HEK293 (cell line): Measurements from ENCODE around the gene MRPS27.

Experiments used
- HOXC10 ChIP-seq: sonication (generic); formaldehyde crosslinking; IDR thresholded peaks from 2 replicates; pipeline ENCODE4 v1.8.1; 2023; ENCODE audit warnings: mild to moderate bottlenecking, missing genetic modification reagents
- KLF16 ChIP-seq: fragments of 450-650 bp; formaldehyde crosslinking; IDR thresholded peaks from 2 replicates; pipeline ENCODE4 v1.5.1; 2017; ENCODE audit warnings: missing biosample characterization, missing genetic modification characterization
- OSR2 ChIP-seq: fragments of 450-650 bp; formaldehyde crosslinking; IDR thresholded peaks from 2 replicates; pipeline ENCODE4 v1.5.1; 2016; ENCODE audit warnings: missing biosample characterization, missing genetic modification characterization
- SCRT2 ChIP-seq: fragments of 450-650 bp; formaldehyde crosslinking; IDR thresholded peaks from 2 replicates; pipeline ENCODE4 v1.5.1; 2016; ENCODE audit warnings: missing biosample characterization, missing genetic modification characterization
- ZNF561 ChIP-seq: fragments of 450-650 bp; IDR thresholded peaks from 2 replicates; pipeline ENCODE4 v1.5.1; 2018; ENCODE audit warnings: missing biosample characterization, missing genetic modification characterization, borderline replicate concordance
- ZNF629 ChIP-seq: fragments of 450-650 bp; formaldehyde crosslinking; IDR thresholded peaks from 2 replicates; pipeline ENCODE4 v1.5.1; 2017; ENCODE audit warnings: missing biosample characterization, missing genetic modification characterization
- ZSCAN16 ChIP-seq: fragments of 450-650 bp; formaldehyde crosslinking; IDR thresholded peaks from 2 replicates; pipeline ENCODE4 v1.5.1; 2016; ENCODE audit warnings: missing biosample characterization, missing genetic modification characterization
- TF ChIP-seq, protein P1 (sequence below): fragments of 450-650 bp; formaldehyde crosslinking; optimal IDR thresholded peaks from 2 replicates; pipeline ENCODE3; 2016; ENCODE audit warnings: missing biosample characterization, mild to moderate bottlenecking, missing genetic modification characterization
- TF ChIP-seq, protein P2 (sequence below): fragments of 450-650 bp; formaldehyde crosslinking; IDR thresholded peaks from 2 replicates; pipeline ENCODE4 v1.5.1; 2016; ENCODE audit warnings: missing biosample characterization, missing genetic modification characterization
- TF ChIP-seq, protein P3 (sequence below): fragments of 450-650 bp; formaldehyde crosslinking; IDR thresholded peaks from 2 replicates; pipeline ENCODE4 v1.5.1; 2016; ENCODE audit warnings: missing biosample characterization, missing genetic modification characterization
- TF ChIP-seq, protein P4 (sequence below): fragments of 450-650 bp; formaldehyde crosslinking; IDR thresholded peaks from 2 replicates; pipeline ENCODE4 v1.5.1; 2016; ENCODE audit warnings: missing biosample characterization, missing genetic modification characterization
- TF ChIP-seq, protein P5 (sequence below): fragments of 450-650 bp; formaldehyde crosslinking; IDR thresholded peaks from 2 replicates; pipeline ENCODE4 v1.5.1; 2016; ENCODE audit warnings: missing biosample characterization, missing genetic modification characterization, low read depth

DNA sequence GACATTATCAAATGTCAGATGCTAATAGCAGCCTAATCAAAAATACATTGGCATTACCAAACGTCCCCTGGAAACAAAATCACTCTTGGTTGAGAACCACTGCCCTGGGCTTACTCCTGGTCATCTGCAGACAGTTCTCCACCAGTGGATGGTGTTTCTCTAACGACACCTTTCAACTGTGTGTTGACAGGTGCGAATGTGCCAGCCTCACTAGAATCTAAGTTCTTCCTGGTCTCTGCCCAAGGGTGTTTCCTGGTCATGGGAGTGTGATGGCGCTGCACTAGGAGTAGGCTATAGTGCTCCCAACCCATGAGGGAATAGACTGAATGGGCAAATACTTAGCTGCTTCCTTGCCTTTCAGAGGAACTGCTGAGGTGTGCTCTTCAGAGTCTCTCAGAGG, 105.9 kb downstream of the MRPS27 start:
- no peak for TF ChIP-seq HOXC10 (CRISPR knock-in tag)
- no peak for TF ChIP-seq KLF16
- TF ChIP-seq, protein P1, sequence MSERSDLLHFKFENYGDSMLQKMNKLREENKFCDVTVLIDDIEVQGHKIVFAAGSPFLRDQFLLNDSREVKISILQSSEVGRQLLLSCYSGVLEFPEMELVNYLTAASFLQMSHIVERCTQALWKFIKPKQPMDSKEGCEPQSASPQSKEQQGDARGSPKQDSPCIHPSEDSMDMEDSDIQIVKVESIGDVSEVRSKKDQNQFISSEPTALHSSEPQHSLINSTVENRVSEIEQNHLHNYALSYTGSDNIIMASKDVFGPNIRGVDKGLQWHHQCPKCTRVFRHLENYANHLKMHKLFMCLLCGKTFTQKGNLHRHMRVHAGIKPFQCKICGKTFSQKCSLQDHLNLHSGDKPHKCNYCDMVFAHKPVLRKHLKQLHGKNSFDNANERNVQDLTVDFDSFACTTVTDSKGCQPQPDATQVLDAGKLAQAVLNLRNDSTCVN (tag by site-specific recombination), result no peak
- TF ChIP-seq, protein P2, sequence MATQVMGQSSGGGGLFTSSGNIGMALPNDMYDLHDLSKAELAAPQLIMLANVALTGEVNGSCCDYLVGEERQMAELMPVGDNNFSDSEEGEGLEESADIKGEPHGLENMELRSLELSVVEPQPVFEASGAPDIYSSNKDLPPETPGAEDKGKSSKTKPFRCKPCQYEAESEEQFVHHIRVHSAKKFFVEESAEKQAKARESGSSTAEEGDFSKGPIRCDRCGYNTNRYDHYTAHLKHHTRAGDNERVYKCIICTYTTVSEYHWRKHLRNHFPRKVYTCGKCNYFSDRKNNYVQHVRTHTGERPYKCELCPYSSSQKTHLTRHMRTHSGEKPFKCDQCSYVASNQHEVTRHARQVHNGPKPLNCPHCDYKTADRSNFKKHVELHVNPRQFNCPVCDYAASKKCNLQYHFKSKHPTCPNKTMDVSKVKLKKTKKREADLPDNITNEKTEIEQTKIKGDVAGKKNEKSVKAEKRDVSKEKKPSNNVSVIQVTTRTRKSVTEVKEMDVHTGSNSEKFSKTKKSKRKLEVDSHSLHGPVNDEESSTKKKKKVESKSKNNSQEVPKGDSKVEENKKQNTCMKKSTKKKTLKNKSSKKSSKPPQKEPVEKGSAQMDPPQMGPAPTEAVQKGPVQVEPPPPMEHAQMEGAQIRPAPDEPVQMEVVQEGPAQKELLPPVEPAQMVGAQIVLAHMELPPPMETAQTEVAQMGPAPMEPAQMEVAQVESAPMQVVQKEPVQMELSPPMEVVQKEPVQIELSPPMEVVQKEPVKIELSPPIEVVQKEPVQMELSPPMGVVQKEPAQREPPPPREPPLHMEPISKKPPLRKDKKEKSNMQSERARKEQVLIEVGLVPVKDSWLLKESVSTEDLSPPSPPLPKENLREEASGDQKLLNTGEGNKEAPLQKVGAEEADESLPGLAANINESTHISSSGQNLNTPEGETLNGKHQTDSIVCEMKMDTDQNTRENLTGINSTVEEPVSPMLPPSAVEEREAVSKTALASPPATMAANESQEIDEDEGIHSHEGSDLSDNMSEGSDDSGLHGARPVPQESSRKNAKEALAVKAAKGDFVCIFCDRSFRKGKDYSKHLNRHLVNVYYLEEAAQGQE (tag by site-specific recombination), result no peak
- TF ChIP-seq, protein P3, sequence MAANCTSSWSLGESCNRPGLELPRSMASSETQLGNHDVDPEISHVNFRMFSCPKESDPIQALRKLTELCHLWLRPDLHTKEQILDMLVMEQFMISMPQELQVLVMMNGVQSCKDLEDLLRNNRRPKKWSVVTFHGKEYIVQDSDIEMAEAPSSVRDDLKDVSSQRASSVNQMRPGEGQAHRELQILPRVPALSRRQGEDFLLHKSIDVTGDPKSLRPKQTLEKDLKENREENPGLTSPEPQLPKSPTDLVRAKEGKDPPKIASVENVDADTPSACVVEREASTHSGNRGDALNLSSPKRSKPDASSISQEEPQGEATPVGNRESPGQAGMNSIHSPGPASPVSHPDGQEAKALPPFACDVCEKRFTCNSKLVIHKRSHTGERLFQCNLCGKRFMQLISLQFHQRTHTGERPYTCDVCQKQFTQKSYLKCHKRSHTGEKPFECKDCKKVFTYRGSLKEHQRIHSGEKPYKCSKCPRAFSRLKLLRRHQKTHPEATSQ (tag by site-specific recombination), result no peak
- TF ChIP-seq ZNF561 (tag by site-specific recombination), result no peak
- TF ChIP-seq, protein P4, sequence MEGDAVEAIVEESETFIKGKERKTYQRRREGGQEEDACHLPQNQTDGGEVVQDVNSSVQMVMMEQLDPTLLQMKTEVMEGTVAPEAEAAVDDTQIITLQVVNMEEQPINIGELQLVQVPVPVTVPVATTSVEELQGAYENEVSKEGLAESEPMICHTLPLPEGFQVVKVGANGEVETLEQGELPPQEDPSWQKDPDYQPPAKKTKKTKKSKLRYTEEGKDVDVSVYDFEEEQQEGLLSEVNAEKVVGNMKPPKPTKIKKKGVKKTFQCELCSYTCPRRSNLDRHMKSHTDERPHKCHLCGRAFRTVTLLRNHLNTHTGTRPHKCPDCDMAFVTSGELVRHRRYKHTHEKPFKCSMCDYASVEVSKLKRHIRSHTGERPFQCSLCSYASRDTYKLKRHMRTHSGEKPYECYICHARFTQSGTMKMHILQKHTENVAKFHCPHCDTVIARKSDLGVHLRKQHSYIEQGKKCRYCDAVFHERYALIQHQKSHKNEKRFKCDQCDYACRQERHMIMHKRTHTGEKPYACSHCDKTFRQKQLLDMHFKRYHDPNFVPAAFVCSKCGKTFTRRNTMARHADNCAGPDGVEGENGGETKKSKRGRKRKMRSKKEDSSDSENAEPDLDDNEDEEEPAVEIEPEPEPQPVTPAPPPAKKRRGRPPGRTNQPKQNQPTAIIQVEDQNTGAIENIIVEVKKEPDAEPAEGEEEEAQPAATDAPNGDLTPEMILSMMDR (tag by site-specific recombination), result no peak
- no peak for TF ChIP-seq ZSCAN16 (tag by site-specific recombination)
- no peak for TF ChIP-seq OSR2
- TF ChIP-seq SCRT2 (tag by site-specific recombination), result no peak
- TF ChIP-seq, protein P5, sequence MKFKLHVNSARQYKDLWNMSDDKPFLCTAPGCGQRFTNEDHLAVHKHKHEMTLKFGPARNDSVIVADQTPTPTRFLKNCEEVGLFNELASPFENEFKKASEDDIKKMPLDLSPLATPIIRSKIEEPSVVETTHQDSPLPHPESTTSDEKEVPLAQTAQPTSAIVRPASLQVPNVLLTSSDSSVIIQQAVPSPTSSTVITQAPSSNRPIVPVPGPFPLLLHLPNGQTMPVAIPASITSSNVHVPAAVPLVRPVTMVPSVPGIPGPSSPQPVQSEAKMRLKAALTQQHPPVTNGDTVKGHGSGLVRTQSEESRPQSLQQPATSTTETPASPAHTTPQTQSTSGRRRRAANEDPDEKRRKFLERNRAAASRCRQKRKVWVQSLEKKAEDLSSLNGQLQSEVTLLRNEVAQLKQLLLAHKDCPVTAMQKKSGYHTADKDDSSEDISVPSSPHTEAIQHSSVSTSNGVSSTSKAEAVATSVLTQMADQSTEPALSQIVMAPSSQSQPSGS (tag by site-specific recombination), result no peak
- TF ChIP-seq ZNF629 (tag by site-specific recombination), result no peak
